ENCODE results near the gene MRPS33. TPM values are rescaled to one million over a fixed set of nuclear protein-coding genes. Genes with fewer than 3 reads are reported as not detected.

The MRPS33 gene
- total RNA-seq, result 19.7 TPM

GRCh38 chr7:141014524-141015395 lies at the start of gene MRPS33:
MRPS33 (minus strand) TSS chr7:141014952; CDS start chr7:141010633, 4,319 bp downstream.

Small RNAs within 50 kb of the gene (small RNA-seq; reads per million reads assigned to genes)
- not detected for gene RNU4-74P (ENCODE audit: low replicate concordance)

Other genes with a start within 250 kb of the MRPS33 start
- gene BRAF, start 90.0 kb downstream of the MRPS33 start, total RNA-seq, result 148 TPM
- 79.5 TPM for gene TMEM178B, start 59.1 kb upstream of the MRPS33 start, total RNA-seq

All from parietal lobe (tissue), 2 donors.